Fibroblast of skin of back (primary cell): Measurements from ENCODE around the gene MOB1B.
"Not testable (repeated sequence)": the region's sequence is repeated elsewhere in the genome, so short reads cannot be mapped to it uniquely, and the experiment has no call there.

Experiments
- DNase-seq: peaks from one replicate; pipeline ENCODE4 v3.0.0-alpha.2; 2013

The MOB1B gene

DNA sequence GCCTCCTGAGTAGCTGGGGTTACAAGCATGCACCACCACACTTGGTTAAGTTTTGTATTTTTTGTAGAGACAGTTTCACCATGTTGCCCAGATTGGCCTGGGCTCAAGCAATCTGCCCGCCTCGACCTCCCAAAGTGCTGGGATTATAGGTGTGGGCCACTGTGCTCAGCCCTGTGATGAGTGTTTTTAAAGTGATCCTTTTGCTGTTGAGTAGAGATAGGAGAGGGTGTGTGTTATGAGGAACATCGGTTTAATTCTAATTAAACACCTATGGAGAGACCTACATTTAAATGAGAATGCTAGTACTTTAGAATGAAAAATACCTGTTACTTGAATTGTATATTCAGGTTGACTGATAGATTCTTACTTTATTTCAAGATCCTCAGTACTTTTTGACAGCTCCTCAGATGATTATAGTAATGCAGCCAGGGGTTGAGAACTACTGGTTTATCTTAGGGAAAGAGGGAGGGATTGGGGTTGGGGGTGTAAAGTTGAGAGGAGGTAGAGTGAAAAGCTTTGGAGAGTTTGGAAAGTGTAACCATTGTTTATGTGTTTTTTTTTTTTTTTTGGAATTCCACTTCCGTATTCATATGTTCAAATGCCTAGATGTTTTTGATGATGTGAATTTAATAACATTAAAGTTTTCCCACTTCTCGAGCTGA, 54.5 kb downstream of the MOB1B start:
- no peak for DNase-seq

DNA sequence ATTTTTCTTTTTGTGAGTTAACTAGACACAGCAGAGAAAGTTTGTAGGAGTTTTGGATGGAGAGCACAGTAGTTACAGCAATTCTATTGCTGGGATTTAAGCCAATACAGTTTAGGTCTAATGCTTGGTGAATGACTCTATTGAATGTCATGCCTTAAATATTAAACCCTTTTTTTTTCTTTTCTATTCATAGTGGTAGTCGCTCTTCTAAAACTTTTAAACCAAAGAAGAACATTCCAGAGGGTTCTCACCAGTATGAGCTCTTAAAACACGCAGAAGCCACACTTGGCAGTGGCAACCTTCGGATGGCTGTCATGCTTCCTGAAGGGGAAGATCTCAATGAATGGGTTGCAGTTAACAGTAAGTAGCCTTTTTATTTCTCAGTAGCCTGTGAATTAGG, 56.5 kb downstream of the MOB1B start:
- DNase-seq, result peak; percentile 94

DNA sequence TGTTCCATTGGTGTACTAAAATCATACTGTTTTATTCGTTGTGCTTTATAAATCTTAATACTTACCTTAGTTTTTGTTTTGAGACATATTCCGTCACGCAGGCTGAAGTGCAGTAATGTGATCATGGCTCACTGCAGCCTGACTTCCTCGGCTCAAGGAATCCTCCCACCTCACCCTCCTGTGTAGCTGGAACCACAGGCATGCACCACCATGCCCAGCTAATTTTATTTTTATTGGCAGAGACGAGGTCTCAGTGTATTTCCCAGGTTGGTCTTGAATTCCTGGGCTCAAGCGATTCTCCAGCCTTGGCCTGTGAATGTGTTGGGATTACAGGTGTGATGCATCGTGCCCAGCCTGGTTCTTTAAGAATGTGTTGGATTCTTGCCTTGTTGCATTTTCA, 66.9 kb downstream of the MOB1B start:
- DNase-seq, result no peak

DNA sequence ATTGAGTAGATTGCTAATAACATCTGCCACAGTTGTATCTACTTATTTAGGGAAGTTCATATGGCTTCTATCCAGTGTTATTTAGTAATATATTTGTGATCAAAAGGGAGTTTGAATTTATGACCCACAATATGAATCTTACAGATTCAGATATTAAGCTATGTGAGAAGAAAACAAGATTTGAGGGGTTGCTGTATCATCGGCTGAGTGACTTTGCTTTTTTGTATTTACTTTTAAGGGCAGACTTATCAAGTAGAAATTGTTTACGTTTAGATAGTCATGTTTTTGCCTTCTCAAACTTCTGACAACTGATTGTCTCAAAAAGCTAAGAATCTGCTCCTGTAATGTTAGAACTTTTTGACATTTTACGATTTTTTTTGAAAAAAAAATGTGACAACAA, 74.1 kb downstream of the MOB1B start:
- DNase-seq, result no peak

DNA sequence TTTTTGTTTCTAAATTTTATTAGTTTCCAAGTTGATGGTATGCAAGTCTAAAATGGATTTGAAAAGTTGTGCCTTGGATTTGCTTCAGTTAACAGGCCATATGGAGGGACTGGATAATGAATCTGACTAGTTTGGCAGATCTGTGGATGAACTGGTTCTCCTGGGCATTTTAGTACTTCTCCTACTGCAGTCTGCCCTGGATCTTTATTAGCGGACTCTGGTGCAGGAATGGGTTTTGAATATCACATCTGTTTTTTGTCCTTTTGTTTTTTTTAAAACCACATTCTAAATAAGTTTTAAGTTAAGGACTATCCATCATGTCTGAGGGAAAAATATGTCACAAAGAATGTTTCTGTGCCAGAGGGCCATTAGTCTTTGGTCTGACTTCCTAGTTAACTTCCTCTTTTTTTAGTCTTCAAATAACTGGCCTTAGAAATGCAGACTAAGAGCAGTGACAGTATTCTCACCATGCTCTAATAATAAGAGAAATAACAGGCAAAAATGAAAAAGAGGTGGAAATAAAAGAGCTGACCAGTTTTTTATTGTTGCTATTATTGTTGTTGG, 77.4 kb downstream of the MOB1B start:
- DNase-seq, result no peak

DNA sequence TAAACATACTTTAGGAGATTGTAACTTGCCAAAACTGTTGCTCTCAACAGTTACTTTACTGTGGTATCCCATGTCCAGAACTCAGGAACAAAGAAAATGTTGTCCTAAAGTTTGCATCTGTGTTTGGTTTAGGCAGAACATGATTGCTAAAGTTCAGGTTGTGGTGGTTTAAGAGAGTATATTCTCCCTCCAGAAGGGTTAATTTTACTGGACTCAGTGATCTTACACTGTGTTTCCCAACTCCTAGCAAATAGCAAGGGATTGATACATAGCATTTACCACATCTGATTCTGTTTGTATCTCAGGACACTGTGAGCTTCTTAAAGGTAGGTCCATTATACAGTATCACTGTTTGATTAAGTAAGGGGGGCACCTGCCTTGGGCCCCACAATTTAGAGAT, 78.0 kb downstream of the MOB1B start:
- DNase-seq, result no peak

DNA sequence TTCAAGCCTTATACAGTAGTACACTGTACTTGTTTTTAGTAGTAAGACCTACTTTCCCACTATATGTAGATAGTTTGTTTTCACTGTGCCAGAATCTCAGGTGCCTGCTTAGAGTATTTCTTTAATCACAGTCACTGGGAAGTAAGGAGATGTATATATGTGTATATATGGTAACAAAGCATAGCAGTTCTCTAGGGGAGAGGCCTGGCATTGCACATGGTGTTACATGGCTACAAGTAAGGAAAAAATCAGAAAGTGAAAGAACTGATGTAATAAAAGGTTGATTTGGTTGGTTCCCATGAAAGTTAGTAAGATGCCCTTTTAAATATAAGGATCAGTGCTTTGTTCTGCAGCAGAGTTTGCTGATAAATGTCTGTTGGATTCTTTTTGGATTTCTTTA, 81.9 kb downstream of the MOB1B start:
- no peak for DNase-seq

DNA sequence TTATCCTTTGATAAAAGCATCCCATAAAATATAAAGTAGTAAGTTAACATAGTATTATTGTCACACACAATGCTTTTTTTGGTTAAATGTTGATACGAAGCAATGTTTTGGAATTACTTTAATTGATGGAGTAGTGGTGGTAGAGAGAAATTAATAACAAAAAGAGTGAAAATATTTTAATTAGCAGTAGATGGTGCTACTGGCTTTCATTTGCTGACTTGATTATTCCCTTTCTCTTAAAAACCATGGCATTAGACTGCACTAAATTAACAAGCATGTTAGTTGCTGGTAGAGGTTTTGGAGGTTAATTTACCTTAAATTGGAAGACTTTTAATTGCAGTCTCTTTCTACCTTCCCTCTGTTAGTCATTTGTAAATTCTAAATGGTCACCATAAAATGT, 82.4 kb downstream of the MOB1B start:
- no peak for DNase-seq

DNA sequence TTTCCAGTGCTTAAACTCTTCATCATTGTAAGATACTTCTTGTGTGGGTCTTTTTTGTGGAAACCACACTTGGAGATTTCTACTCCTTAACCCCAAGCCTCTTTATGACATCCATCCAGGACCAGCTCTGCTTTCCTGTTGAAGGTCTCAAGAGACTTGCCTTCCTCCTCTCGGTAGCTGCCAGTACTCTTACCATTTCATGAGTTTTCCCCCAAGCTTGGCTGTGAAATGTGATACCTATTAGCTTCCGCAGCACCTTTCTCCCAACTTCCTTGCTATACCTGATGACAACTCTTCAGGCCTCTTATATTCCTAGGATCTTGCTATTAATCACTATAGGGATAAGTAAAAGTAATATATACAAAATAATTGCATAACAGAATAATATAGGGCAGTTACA, 89.4 kb downstream of the MOB1B start:
- DNase-seq, result no peak

DNA sequence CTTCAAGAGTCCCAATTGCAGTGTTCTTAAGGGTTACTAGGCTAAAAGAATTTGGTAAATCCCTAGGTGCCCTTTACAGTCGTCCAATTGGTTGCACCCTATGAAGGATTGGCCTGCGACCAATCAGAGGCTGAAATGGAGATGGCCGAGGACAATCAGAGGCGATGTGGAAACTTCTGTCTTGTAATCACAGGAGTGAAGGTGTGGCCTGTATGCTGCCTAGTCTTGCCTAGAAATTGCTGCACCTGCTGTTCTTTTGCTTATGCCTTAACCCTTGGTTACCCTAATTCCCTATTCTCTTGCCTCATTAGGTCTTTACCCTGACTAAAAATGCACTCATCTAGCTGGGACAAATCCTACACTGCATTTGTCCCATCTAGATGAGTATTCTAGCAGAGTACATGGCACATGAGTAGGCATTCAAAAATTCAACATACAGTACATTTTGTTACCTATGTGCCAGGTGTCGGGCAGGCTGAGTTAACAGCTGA, 90.3 kb downstream of the MOB1B start:
- no peak for DNase-seq

DNA sequence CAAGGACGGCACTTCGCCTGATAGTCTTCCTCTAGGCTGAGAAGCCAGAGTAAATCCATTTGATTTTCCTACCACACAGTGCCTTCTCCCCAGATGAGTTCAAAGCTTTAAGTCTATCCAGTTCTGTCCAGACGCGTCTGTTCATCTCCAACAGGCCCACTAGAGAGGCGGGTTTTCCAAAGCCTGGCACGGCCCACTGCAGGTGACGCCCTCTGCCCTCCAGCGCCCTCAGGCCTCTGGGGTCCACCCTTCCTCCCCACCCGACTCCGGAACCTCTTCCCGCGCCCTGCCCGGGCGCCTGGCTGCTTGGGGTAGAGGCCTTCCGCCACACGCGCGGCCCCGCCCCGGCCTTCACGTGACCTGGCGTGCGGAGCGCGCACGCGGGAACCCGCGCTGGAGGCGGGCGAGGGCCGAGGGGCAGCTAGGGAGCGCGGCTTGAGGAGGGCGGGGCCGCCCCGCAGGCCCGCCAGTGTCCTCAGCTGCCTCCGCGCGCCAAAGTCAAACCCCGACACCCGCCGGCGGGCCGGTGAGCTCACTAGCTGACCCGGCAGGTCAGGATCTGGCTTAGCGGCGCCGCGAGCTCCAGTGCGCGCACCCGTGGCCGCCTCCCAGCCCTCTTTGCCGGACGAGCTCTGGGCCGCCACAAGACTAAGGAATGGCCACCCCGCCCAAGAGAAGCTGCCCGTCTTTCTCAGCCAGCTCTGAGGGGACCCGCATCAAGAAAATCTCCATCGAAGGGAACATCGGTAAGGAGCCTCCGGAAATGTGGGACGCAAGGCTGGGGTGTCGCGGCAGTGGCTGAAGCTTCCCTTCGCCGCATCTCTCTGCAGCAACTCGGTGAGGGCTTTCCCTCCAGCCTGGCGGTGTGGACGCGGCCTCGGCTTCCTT, 91.3 kb downstream of the MOB1B start, which contains the start of gene DCK:
Gene DCK, plus strand, starts transcription at position 469 of the 888 bp plus-strand sequence. Its CDS starts 187 bp downstream, at position 656.
- DNase-seq, result peak; percentile 90

DNA sequence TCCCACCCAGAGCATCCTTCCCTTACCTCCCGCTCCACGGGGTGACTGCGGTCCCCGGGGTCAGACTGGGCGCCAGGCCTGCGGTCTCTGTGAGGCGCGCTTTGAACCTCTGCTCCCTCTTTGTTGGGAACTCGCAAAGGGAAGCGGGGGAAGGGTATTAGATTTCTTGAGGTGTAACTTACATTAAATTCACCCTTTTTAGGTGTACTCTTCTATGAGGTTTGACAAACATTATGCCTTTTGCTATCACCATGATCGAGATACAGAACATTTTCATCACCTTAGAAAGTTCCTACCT, 91.8 kb downstream of the MOB1B start:
- DNase-seq, result no peak

DNA sequence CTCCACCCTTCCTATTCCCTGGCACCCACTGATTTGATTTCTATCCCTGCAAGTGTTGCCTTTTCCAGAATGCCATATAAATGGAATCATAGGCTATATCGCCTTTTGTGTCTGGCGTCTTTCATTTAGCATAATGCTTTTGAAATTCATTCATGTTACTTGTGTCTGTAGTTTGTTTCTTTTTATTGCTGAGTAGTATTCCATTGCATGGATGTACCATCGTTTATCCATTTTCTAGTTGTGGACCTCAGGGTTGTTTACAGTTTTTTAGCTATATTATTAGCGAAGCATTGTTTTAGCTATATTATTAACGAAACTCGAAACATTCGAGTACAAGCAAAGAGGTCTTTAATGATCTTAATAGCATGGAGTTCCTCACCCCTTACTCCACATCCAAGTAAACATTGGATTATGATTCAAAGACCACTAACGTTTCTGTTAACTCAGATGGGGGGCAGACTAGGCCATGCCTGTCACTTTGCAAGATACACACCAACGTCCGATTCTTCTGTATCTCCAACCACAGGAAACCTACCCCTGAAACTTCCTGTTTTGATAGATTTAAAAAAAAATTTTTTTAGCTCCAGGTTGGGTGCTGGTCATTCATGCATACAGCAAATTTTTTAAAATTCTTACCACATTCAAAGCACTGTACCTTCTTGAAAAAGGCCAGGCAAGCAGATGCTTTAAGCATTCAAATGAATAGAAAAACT, 92.4 kb downstream of the MOB1B start:
- DNase-seq, result no peak

DNA sequence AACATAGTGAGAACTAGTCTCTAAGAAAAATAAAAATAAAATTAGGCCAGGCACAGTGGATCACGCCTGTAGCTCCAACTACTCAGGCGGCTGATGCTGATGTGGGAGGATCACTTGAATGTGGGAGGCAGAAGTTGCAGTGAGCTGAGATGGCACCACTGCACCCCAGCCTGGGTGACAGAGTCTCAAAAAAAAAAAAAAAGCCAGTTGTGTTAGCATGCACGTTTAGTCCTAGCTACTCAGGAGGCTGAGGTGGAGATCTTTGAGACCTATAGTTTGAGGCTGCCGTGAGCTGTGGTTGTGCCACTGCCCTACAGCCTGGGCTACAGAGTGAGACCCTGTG, 93.8 kb downstream of the MOB1B start:
- DNase-seq, result no peak

DNA sequence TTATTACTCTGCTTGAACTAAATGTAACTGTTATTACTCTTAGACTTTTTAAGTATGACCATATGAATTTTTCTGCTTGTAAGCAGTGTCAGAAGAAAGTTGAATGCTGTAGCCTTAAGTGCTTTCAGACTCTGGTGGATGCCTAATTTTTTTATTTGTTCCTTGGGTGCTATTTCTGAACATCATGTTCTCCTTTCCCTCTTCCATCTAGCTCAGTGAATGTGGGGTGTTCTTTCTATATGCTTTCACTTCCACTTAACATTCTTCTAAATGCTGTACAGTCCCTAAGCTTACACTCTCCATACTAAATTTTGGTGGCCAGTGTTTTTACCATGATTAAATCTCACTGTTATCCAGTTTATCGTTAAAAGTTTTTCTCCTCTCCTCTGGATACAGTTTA, 94.9 kb downstream of the MOB1B start:
- DNase-seq, result no peak

DNA sequence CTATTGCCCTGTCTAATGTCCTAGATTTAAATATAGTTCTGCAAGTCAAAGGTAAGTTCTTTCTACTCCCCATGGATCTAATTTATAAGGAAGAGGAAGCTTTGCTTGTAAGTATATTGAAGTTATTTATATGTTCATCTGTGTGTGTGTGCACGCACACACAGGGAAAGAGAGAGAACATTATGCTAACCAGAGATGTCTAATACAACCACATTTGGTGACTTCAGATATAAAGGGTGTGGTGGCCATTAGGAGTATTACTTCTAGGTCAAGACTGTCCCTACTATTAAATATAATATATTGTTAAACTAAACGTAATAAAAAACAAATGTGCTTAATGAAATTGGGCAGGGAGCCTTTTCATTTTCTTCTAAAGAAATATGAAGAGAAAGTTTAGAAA, 95.4 kb downstream of the MOB1B start:
- no peak for DNase-seq

DNA sequence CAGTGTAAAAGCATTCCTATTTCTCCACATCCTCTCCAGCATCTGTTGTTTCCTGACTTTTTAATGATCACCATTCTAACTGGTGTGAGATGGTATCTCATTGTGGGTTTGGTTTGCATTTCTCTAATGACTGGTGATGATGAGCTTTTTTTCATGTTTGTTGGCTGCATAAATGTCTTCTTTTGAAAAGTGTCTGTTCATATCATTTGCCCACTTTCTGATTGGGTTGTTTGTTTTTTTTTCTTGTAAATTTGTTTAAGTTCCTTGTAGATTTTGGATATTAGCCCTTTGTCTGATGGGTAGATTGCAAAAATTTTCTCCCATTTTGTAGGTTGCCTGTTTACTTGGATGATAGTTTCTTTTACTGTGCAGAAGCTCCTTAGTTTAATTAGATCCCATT, 97.5 kb downstream of the MOB1B start:
- not testable (repeated sequence) for DNase-seq

DNA sequence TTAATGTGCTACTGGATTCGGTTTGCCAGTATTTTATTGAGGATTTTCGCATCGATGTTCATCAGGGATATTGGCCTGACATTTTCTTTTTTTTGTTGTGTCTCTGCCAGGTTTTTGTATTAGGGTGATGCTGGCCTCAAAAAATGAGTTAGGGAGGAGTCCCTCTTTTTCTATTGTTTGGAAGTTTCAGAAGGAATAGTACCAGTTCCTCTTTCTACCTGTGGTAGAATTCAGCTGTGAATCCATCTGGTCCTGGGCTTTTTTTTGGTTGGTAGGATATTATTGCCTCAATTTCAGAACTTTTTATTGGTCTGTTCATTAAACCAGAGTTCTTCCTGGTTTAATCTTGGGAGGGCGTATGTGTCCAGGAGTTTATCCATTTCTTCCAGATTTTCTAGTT, 99.2 kb downstream of the MOB1B start:
- not testable (repeated sequence) for DNase-seq

DNA sequence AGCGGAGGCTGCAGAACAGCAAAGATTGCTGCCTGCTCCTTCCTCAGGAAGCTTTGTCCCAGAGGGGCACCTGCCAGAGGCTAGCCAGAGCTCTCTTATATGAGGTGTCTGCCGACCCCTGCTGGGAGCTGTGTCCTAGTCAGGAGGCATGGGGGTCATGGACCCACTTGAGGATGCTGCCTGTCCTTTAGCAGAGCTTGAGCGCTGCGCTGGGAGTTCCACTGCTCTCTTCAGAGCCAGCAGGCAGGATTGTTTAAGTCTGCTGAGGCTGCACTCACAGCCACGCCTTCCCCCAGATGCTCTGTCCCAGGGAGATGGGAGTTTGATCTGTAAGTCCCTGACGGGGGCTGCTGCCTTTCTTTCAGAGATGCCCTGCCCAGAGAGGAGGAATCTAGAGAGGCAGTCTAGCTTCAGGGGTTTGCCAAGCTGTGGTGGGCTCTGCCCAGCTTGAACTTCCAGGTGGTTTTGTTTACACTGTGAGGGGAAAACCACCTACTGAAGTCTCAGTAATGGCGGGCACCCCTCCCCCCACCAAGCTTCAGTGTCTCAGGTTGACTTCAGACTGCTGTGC, 102.2 kb downstream of the MOB1B start:
- no peak for DNase-seq

DNA sequence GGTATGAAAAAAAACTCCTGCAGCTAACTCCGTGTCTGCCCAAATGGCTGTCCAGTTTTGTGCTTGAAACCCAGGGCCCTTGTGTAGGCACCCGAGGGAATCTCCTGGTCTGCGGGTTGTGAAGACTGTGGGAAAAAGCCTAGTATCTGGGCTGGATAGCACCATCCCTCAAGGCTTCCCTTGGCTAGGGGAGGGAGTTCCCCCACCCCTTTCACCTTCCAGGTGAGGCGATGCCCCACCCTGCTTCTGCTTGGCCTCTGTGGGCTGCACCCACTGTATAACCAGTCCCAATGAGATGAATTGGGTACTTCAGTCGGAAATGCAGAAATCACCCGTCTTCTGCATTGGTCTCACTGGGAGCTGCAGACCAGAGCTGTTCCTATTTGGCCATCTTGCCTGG, 102.9 kb downstream of the MOB1B start:
- DNase-seq, result not testable (repeated sequence)

DNA sequence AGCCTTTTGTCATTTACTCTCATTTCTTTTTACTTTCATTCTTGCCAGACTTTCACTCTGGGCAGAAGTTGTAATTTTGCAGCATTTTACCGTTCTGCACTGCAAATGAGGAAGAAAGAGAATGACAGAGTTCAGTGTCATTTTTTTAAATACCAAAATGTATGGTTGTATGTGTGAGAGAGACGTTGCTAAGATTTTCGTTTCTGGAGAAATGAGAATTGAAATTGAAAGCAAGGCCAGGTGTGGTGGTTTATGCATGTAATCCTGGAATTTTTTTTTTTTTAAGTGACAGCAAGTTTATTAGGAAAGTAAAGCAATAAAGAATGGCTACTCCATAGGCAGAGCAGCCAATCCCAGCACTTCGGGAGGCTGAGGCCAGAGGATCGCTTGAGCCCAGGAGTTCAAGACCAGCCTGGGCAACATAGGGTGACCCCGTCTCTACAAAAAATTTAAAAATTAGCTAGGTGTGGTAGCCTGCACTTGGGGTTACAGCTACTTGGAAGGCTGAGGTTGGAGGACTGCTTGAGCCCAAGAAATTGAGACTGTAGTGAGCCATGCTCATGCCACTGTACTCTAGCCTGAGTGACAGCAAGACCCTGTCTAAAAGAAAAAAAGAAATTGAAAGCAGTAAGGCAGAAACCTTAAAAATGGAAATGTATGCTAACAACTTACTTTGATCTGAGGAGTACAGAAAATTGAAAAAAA, 104.2 kb downstream of the MOB1B start:
- no peak for DNase-seq

DNA sequence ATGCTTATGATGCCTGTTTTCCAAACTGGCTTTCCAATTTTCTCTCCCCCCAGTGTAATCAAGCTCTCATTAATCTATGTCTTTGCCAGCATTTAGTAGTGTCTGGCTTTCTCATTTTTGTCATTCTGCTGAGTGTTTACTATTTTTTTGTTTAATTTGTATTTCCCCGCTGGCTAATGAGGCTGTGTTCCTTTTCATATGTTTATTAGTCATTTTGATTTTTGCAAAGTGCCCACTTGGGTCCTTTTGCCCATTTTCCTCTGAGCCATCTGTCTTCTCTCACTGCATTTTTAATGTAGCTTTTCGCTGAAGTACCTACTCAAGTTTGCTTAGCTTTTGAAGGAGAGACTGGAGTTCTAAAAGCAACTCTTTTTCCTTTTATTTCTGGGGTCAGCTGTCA, 106.0 kb downstream of the MOB1B start:
- DNase-seq, result no peak
